Esophagus squamous epithelium (tissue), 4 donors: Measurements from ENCODE around the gene ENKD1.

Source experiments
- CTCF ChIP-seq, 6 experiments: fragments of 450-650 bp in 4 of 6; fragments of 200-600 bp in 2 of 6; sonication (generic) in 2 of 6; IDR thresholded peaks; one replicate each; pipeline ENCODE4 v1.5.1; 2016 to 2019; ENCODE audit warnings: antibody characterized with exemption in 6 of 6, mild to moderate bottlenecking in 4 of 6, moderate library complexity in 4 of 6
- POLR2A ChIP-seq, 4 donors: fragments of 450-650 bp; IDR thresholded peaks; one replicate each; pipeline ENCODE4 v1.6.1; 2017; ENCODE audit warnings: antibody characterized with exemption in 4 of 4, mild to moderate bottlenecking in 4 of 4, moderate library complexity in 3 of 4

- TF ChIP-seq CTCF (IDR thresholded peaks at IDR 0.05) = no peak
- no peak for TF ChIP-seq POLR2A (IDR thresholded peaks at IDR 0.05)
Observed at GRCh38 chr16:67648764-67649407, 17.7 kb downstream of the ENKD1 start.
